A549 treated with RU486 at 1 μM for 4 hours (cell line): ENCODE measurements around the gene ACKR1. TPM values are rescaled to one million over a fixed set of nuclear protein-coding genes. Genes with fewer than 3 reads are reported as not detected.

ENCODE experiments used
- total RNA-seq: library from RNA; stranded (reverse); fragments of 200-300 nt; extraction: Qiagen RNA extraction; gene quantifications from 5 replicates; pipeline ENCODE4 v1.2.3, GENCODE V29; 2022; ENCODE audit warnings: low read depth

Gene ACKR1
- not detected in 5 replicates for total RNA-seq

GRCh38 chr1:159204161-159205141, at the start of gene ACKR1:
ACKR1 (plus strand) TSS chr1:159204875; CDS start chr1:159204960, 85 bp downstream.

DNA sequence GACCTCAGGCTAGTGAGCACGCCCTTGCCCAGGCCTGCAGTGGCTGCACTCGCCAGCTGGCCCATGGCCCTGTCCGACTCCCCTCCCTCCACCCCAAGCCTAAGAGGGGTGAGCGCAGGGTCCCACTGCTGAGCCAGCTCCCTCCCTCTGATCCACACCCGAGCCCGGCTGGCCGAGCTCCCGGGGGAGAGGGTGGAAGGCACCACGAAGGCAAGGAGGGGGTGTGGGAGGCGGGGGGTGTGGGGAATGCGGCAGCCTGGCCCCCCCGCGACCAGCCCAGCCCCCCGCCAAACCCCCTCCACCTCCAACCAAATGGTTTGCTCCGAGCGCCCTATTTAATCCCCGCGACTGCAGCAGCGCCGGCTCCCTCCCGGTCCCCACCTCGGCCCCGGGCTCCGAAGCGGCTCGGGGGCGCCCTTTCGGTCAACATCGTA, 33.4 kb upstream of the ACKR1 start, which contains the start of gene CADM3:
CADM3 (plus strand) TSS at position 362 of the 434 bp plus-strand sequence. CDS start 151 bp downstream, outside the sequence.

Other genes starting within 250 kb of the ACKR1 start
- 3.3 to 4.4 TPM (median 4.2 TPM) in 5 replicates for gene IFI16, start 195.0 kb upstream of the ACKR1 start, total RNA-seq
- not detected in 5 replicates for gene AIM2, start 128.1 kb upstream of the ACKR1 start, total RNA-seq
- gene CADM3, start 33.3 kb upstream of the ACKR1 start, total RNA-seq = 0.09 to 0.24 TPM (median 0.11 TPM) in 5 replicates
- not detected in 5 replicates for gene FCER1A, start 97.5 kb downstream of the ACKR1 start, total RNA-seq
- gene OR10J4, start 227.3 kb downstream of the ACKR1 start, total RNA-seq = not detected in 5 replicates
- not detected in 5 replicates for gene OR10J1, start 234.8 kb downstream of the ACKR1 start, total RNA-seq